Smooth muscle cell (in vitro differentiated cells): ENCODE results near the gene SLC5A5. TPM values are rescaled to one million over a fixed set of nuclear protein-coding genes. Genes with fewer than 3 reads are reported as not detected.

Source experiments
- DNase-seq: peaks from one replicate; lab custom pipeline; 2025; ENCODE audit not compliant: unreplicated experiment; lab: John Stamatoyannopoulos, UW
- H2AFZ ChIP-seq: fragments of 200-600 bp; sonication (generic); 2 replicates; pipeline ENCODE4 v1.6.0; 2016; ENCODE audit warnings: antibody characterized with exemption, low read depth, mild to moderate bottlenecking
- H3F3A ChIP-seq: fragments of 200-600 bp; sonication (generic); 2 replicates; pipeline ENCODE4 v1.6.0; 2017; ENCODE audit warnings: antibody characterized with exemption, low read depth
- H3K27ac ChIP-seq: fragments of 200-600 bp; sonication (generic); 2 replicates; pipeline ENCODE4 v1.5.1; 2016; ENCODE audit warnings: low read depth, mild to moderate bottlenecking
- H3K27me3 ChIP-seq: fragments of 200-600 bp; sonication (generic); 2 replicates; pipeline ENCODE4 v1.6.1; 2016; ENCODE audit warnings: low read depth, mild to moderate bottlenecking
- H3K36me3 ChIP-seq: fragments of 200-600 bp; sonication (generic); 2 replicates; pipeline ENCODE4 v1.5.1; 2016; ENCODE audit warnings: low read depth
- H3K4me1 ChIP-seq: fragments of 200-600 bp; sonication (generic); 2 replicates; pipeline ENCODE4 v1.5.1; 2016; ENCODE audit warnings: low read depth
- H3K4me2 ChIP-seq: fragments of 200-600 bp; sonication (generic); 2 replicates; pipeline ENCODE4 v1.6.0; 2016; ENCODE audit warnings: mild to moderate bottlenecking
- H3K4me3 ChIP-seq: fragments of 200-600 bp; sonication (generic); 2 replicates; pipeline ENCODE4 v1.5.1; 2016; ENCODE audit warnings: mild to moderate bottlenecking
- H3K79me2 ChIP-seq: fragments of 200-600 bp; sonication (generic); 2 replicates; pipeline ENCODE4 v1.6.0; 2016; ENCODE audit warnings: low read depth, mild to moderate bottlenecking
- H3K9ac ChIP-seq: fragments of 200-600 bp; sonication (generic); 2 replicates; pipeline ENCODE4 v1.6.0; 2016; ENCODE audit warnings: low read depth
- H3K9me3 ChIP-seq: fragments of 200-600 bp; sonication (generic); replicated peaks from 2 replicates; pipeline ENCODE4 v1.5.1; 2016; ENCODE audit warnings: low read depth
- H4K20me1 ChIP-seq: fragments of 200-600 bp; sonication (generic); 2 replicates; pipeline ENCODE4 v1.6.0; 2016; ENCODE audit warnings: low read depth
- WGBS: methylation state at CpG from one replicate; pipeline ENCODE4 v1.1.7; 2016; ENCODE audit warnings: low lambda C conversion rate; 5-methylcytosine and 5-hydroxymethylcytosine counted together
- polyA plus RNA-seq: library from polyadenylated mRNA; unstranded; fragments of >200 nt; fragmentation: Nextera tagmentation; extraction: Ambion mirVana; gene quantifications from 2 replicates; pipeline ENCODE4 v1.2.1, GENCODE V29; 2016
- total RNA-seq: library from RNA; depleted of rRNA; stranded (reverse); fragments of >200 nt; gene quantifications from 2 replicates; pipeline ENCODE4 v1.2.3, GENCODE V29; 2014
- TF ChIP-seq, protein P1 (sequence below): fragments of 200-600 bp; sonication (generic); IDR thresholded peaks from 2 replicates; pipeline ENCODE4 v1.5.1; 2017; ENCODE audit warnings: borderline replicate concordance, mild to moderate bottlenecking, antibody characterized with exemption; ENCODE audit not compliant: insufficient read depth, poor library complexity, severe bottlenecking

The SLC5A5 gene
- total and polyA plus RNA-seq, 2 experiments from 2014 or later: not detected

DNA sequence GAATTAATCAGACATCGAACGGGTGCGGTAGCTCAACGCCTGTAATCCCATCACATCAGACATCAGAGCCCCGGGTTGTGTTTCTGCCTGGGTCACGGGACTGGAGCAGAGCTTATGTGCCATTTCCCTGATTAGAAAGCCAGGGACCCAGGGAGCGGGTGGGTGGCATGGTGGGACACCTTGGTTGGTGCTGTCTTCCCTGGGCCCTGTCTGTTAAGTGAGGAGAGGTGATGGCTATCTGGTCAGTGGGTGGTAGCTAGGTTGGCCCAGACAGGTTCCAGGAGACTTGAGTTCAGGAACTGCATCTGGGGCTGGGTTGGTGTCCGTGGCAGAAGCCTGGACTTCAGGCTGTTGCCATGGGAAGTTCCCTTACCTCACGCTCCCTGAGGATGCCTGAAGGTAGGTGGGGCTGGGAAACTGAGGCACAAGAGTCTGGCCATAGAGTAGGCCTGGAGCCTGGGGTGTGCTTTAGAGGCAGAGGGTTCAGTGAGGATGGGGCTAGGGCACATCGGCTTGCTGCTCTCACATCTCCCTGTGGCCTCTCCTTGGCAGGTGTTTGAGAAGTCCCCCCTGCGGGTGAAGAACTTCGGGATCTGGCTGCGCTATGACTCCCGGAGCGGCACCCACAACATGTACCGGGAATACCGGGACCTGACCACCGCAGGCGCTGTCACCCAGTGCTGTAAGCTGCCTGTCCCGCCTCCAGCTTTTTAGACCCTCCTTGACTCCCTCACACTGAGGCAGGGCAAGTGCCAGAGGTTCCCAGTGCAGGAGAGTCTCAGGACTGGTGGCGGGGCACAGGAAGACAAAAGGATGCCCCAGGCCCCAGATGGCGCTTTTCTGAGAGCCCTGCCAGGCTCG, 10.0 kb upstream of the SLC5A5 start:
- Histone ChIP-seq H3K9me3 (no peaks in the 10 kb centered on the region), H3K27ac (no peak overlapping the region), H3K79me2 (peaks cover 29% of the 10 kb centered on the region), H3K9ac (peak overlapping the region; percentile 92), H3F3A (peaks cover 24% of the 10 kb centered on the region), H3K4me1 (peaks cover 11% of the 10 kb centered on the region), H3K36me3 (no peaks in the 10 kb centered on the region), H4K20me1 (peaks cover 56% of the 10 kb centered on the region), H2AFZ (no peak overlapping the region), H3K4me2 (peak overlapping the region; percentile 99), H3K4me3 (peak overlapping the region; percentile 99), H3K27me3 (no peaks in the 10 kb centered on the region)
- DNase-seq: no peak
- TF ChIP-seq, protein P1, sequence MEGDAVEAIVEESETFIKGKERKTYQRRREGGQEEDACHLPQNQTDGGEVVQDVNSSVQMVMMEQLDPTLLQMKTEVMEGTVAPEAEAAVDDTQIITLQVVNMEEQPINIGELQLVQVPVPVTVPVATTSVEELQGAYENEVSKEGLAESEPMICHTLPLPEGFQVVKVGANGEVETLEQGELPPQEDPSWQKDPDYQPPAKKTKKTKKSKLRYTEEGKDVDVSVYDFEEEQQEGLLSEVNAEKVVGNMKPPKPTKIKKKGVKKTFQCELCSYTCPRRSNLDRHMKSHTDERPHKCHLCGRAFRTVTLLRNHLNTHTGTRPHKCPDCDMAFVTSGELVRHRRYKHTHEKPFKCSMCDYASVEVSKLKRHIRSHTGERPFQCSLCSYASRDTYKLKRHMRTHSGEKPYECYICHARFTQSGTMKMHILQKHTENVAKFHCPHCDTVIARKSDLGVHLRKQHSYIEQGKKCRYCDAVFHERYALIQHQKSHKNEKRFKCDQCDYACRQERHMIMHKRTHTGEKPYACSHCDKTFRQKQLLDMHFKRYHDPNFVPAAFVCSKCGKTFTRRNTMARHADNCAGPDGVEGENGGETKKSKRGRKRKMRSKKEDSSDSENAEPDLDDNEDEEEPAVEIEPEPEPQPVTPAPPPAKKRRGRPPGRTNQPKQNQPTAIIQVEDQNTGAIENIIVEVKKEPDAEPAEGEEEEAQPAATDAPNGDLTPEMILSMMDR: no peak
- WGBS: 96% methylated on average over 23 of the region's 23 CpGs

DNA sequence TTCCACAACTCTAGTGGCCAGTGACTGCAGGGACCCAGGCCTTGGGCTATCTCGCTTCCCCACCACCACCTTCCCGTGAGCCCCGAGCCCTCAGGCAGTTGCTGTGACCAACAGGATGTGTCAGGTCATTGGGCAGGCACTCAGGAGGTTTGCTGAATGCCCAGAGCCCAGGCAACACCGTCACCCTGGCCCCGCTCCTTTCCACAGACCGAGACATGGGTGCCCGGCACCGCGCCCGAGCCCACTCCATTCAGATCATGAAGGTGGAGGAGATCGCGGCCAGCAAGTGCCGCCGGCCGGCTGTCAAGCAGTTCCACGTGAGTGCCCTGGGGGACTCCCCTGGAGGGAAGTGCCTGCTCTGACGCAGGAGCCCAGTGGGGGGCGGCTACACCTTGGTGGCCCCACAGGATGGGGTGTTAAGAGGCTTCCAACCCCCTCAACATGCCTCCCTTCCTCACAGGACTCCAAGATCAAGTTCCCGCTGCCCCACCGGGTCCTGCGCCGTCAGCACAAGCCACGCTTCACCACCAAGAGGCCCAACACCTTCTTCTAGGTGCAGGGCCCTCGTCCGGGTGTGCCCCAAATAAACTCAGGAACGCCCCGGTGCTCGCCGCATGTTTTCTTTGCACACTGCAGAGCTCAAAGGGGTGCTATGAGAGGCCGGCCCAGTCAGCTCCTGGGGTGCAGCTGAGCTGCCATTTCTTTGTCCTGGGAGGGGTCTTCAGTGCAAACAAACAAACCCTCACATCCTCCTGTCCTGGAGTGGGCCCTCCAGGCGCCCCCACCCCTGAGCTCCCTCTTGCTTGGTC, 8.8 kb upstream of the SLC5A5 start:
- WGBS: 97% methylated on average over 31 of the region's 31 CpGs
- Histone ChIP-seq H3K4me2 (no peak overlapping the region), H4K20me1 (peaks cover 56% of the 10 kb centered on the region), H3K27me3 (no peaks in the 10 kb centered on the region), H3K79me2 (peaks cover 29% of the 10 kb centered on the region), H3K9ac (no peak overlapping the region), H3K36me3 (no peaks in the 10 kb centered on the region), H2AFZ (no peak overlapping the region), H3K9me3 (no peaks in the 10 kb centered on the region), H3K27ac (no peak overlapping the region), H3F3A (peaks cover 24% of the 10 kb centered on the region), H3K4me1 (peaks cover 11% of the 10 kb centered on the region), H3K4me3 (no peak overlapping the region)
- DNase-seq: no peak
- TF ChIP-seq, protein P1: no peak

DNA sequence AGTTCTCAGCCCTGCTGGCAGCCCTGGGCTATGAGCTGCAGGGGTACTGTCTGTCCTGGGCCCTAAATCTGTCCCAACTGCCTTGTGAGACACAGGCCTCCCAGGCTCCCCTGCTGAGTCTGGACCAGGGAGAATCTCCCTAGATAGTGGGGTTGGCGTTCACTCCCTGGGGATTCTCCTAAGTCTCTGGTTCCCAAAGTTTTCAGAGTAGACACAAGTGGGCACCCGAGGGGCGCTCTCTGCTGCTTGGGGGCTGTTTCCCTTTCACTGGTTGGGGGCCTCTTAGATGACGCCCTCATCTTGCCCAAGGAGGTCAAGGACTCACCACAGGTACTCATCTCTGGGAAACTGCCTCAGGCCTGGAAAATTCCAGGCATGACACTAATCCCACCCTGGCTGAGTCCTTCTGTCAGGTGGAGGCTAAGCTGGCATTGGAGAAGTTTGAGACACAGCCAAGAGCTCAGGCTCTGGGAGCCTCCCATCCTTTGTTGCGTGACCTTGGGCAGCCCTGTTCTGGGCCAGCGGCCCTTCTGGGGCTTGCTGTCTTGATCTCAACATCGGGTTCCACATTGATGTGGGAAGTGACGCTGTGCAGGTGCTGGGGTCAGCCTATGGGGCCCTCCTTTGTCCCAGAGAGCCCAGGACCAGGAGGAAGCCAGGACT, 8.1 kb upstream of the SLC5A5 start:
- peaks cover 29% of the 10 kb centered on the region for H3K79me2 ChIP-seq
- 96% methylated on average over 8 of the region's 8 CpGs for WGBS
- H3K9ac ChIP-seq: no peak overlapping the region

More for the DNA sequence above, 8.1 kb upstream of the SLC5A5 start:
- Histone ChIP-seq H3K36me3 (no peaks in the 10 kb centered on the region), H3F3A (peaks cover 24% of the 10 kb centered on the region), H3K4me1 (peaks cover 11% of the 10 kb centered on the region), H3K4me2 (no peak overlapping the region), H2AFZ (no peak overlapping the region), H4K20me1 (peaks cover 56% of the 10 kb centered on the region), H3K27ac (no peak overlapping the region), H3K9me3 (no peaks in the 10 kb centered on the region), H3K27me3 (no peaks in the 10 kb centered on the region), H3K4me3 (no peak overlapping the region)
- TF ChIP-seq, protein P1: no peak
- DNase-seq: no peak
